Left ventricle myocardium inferior (tissue), 1 donor: ENCODE measurements around the gene VAT1. TPM values are rescaled to one million over a fixed set of nuclear protein-coding genes. Genes with fewer than 3 reads are reported as not detected.

Experiments used
- DNase-seq: peaks from one replicate; pipeline ENCODE4 v3.0.0-alpha.2; 2020
- H3K27ac ChIP-seq: fragments of 200-600 bp; replicated peaks from 2 replicates; pipeline ENCODE4 v1.8.0; 2021
- H3K27me3 ChIP-seq: fragments of 200-600 bp; 2 replicates; pipeline ENCODE4 v1.8.0; 2021; ENCODE audit warnings: low read depth
- H3K36me3 ChIP-seq: fragments of 200-600 bp; 2 replicates; pipeline ENCODE4 v1.8.0; 2021
- H3K4me1 ChIP-seq: fragments of 200-600 bp; 2 replicates; pipeline ENCODE4 v1.8.0; 2021
- H3K4me3 ChIP-seq: fragments of 200-600 bp; 2 replicates; pipeline ENCODE4 v1.8.0; 2021; ENCODE audit warnings: mild to moderate bottlenecking, moderate library complexity
- H3K9me3 ChIP-seq: fragments of 200-600 bp; replicated peaks from 2 replicates; pipeline ENCODE4 v1.8.0; 2021
- intact Hi-C: fragments of 100-400 bp; cut with micrococcal nuclease; formaldehyde crosslinking; loops from one replicate; pipeline ENCODE4 v1.11.0; 2022
- total RNA-seq: library from RNA; stranded (reverse); fragmentation: NEBNext Ultra II Directional; extraction: Animal tissue kit (Norgen Biotek cat#: 25700); gene quantifications from one replicate; pipeline ENCODE4 v1.2.1, GENCODE V29; 2021
- TF ChIP-seq, protein P1 (sequence below): fragments of 200-600 bp; IDR thresholded peaks from 2 replicates; pipeline ENCODE4 v1.8.0; 2021; ENCODE audit warnings: antibody characterized with exemption, mild to moderate bottlenecking, borderline replicate concordance
- donor health status: DM: no; HTN: yes; CAD: no; lungs with severe emphysema.

The VAT1 gene
- total RNA-seq, 1 donor from 2014 or later = 68.2 TPM

DNA sequence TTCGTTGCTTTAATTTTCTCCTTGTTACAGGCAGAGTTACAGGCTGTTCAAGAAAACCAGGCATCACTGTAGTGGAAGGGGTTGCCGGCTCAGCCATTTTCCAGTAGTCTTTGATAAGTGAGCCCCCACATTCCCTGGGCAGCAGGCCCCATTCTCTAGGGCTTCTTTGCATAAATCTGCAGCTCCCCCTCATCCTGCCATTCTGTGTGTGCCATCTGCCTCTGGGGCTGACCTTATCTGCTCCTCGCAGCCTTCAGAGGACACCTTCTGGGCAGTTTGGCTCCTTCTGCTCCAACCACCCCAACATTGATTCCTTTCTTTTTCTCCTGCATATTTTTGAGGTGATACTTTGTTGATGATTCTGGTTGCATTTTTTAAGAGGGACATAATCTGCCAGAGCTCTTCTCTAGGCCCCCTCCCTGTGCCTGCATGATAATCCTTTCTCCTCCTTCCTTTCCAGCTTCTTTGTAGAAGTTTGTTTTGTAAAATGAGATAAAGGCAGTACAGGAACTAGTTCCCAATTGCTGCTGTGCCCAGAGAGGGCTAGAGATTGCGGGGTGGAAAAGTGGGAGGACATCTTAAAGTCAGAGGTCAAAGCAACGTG is 19.9 kb upstream of the VAT1 start:
- DNase-seq = no peak
- Histone ChIP-seq H3K36me3 (peaks cover 6% of the 10 kb centered on the region), H3K27ac (no peak overlapping the region), H3K9me3 (no peaks in the 10 kb centered on the region), H3K27me3 (no peaks in the 10 kb centered on the region), H3K4me3 (no peak overlapping the region), H3K4me1 (no peaks in the 10 kb centered on the region)
- intact Hi-C loops = no loop called here
- TF ChIP-seq, protein P1, sequence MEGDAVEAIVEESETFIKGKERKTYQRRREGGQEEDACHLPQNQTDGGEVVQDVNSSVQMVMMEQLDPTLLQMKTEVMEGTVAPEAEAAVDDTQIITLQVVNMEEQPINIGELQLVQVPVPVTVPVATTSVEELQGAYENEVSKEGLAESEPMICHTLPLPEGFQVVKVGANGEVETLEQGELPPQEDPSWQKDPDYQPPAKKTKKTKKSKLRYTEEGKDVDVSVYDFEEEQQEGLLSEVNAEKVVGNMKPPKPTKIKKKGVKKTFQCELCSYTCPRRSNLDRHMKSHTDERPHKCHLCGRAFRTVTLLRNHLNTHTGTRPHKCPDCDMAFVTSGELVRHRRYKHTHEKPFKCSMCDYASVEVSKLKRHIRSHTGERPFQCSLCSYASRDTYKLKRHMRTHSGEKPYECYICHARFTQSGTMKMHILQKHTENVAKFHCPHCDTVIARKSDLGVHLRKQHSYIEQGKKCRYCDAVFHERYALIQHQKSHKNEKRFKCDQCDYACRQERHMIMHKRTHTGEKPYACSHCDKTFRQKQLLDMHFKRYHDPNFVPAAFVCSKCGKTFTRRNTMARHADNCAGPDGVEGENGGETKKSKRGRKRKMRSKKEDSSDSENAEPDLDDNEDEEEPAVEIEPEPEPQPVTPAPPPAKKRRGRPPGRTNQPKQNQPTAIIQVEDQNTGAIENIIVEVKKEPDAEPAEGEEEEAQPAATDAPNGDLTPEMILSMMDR = no peak

DNA sequence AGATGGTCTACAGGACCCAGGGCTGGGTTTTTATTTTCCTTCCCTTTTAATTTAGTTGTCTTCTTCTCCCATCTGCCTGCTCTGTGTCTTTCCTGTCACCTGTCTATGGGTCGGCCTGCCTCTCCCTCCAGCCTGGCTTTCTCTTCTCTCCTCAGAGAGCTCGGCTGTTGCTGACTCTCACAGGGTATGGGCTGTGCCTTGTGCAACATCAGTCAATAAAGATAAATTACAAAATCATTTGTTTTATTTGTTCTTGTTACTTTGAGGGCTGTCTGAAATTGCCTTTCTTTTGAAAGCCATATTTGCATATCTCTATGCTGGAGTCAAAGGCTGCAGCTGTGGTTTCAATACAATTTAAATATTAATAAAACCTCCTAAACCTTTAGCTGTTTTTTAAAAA is 18.5 kb upstream of the VAT1 start:
- intact Hi-C loops = no loop called here
- Histone ChIP-seq H3K4me1 (no peaks in the 10 kb centered on the region), H3K27me3 (no peaks in the 10 kb centered on the region), H3K27ac (no peak overlapping the region), H3K9me3 (no peaks in the 10 kb centered on the region), H3K36me3 (peaks cover 6% of the 10 kb centered on the region), H3K4me3 (no peak overlapping the region)
- TF ChIP-seq, protein P1 = no peak
- DNase-seq = no peak

DNA sequence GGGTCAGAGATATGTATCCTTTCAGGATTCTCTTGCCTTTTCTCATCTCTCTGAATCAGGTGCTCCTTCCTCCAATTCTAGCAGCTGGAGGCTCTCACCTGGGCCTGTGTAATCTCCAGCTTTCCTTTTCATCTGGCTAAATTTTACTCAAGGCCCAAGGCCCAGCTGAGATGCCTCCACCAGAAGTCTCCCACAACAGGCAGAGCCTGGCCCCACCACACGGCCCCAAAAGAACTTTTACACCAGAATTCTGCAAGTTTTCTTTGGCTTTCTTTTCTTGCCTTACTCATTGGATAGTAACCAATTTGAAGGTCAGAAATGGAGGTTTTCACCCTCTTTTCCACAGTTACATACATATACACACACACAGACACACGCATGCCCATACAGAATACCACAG is 17.5 kb upstream of the VAT1 start:
- TF ChIP-seq, protein P1 = no peak
- H3K4me1 ChIP-seq = no peaks in the 10 kb centered on the region
- intact Hi-C loops = no loop called here

DNA sequence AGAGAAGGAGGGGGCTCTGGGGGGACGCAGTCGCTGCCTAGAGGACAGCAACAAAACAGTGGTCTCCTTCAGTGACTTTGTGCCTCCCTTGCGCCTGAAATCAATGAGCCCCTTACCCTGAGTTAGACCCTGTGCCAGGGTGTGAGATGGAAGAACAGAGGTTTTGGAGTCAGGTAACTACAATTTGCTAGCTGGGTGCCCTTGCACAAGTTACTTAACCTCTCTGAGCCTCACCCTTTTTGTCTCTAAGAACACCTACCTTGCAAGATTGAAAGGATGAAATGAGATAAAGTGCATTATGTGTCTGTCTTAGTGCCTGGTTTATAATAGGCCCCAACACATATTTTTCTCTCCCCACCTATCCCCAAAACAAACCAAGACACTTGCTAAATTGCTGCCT is 12.7 kb upstream of the VAT1 start:
- intact Hi-C loops = no loop called here

More for the DNA sequence above, 17.5 kb upstream of the VAT1 start:
- no peak for DNase-seq
- no peak overlapping the region for H3K4me3 ChIP-seq
- no peak overlapping the region for H3K27ac ChIP-seq
- no peaks in the 10 kb centered on the region for H3K9me3 ChIP-seq
- H3K36me3 ChIP-seq = no peaks in the 10 kb centered on the region
- H3K27me3 ChIP-seq = no peaks in the 10 kb centered on the region

DNA sequence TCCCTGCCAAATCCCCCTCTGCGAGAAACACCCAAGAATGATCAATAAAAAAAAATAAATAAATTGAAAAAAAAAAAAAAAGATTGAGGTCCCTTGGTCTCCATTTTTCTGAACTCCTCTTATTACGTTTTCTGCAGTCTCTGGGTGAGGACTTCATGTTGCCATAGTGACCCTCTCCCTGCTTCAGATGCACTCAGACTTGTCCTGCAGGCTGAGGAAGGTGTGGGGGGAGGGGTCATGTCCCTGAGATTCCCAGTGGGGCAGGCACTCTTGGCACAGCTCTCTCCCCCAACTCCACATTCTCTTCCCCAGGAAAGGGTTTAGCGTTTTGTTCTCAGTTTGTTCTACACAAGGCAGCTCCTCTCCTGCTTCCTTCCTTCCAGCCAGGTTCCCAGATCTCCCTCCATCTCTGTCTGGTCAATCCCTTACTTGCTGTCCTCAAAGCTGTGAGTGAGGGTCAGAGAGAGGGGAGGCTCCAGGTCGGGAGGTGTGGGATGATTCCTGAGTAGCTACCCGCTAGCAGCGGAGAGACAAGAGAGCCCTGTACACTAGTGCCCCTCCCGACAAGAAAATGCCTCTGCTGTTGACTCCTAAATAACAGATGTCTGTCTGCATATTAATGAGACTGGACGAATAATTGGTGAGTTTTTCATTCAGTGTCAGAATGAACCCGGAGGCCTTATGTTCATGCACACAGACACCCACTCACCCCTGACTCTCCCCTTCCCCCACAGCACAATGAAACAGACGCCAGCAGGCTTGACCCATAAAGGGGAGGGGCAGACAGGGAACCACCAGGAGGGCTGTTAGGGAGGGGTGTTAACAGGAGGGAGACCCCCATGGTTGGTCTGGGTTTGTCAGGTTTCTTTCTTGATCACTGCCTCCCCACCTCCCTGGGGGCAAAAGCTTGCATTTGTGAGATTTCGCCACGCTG is 12.0 kb upstream of the VAT1 start:
- intact Hi-C loops = no loop called here

More for the DNA sequence above, 12.7 kb upstream of the VAT1 start:
- Histone ChIP-seq H3K9me3 (no peaks in the 10 kb centered on the region), H3K4me1 (no peaks in the 10 kb centered on the region), H3K27me3 (no peaks in the 10 kb centered on the region), H3K27ac (no peak overlapping the region), H3K36me3 (no peaks in the 10 kb centered on the region), H3K4me3 (no peak overlapping the region)
- no peak for DNase-seq
- TF ChIP-seq, protein P1 = no peak

More for the DNA sequence above, 12.0 kb upstream of the VAT1 start:
- DNase-seq = no peak
- Histone ChIP-seq H3K4me1 (peaks cover 3% of the 10 kb centered on the region), H3K36me3 (no peaks in the 10 kb centered on the region), H3K9me3 (no peaks in the 10 kb centered on the region), H3K4me3 (no peak overlapping the region), H3K27ac (no peak overlapping the region), H3K27me3 (no peaks in the 10 kb centered on the region)
- TF ChIP-seq, protein P1 = no peak
